GM19438 (cell line): ENCODE data around the gene DYNLT1.
"Not testable (repeated sequence)": the region's sequence is repeated elsewhere in the genome, so short reads cannot be mapped to it uniquely, and the experiment has no call there.

Source experiments
- ATAC-seq: cut with Tn5 transposase; IDR thresholded peaks from one replicate; pipeline ENCODE4 v1.9.1; 2021; ENCODE audit warnings: low read depth; ENCODE audit not compliant: unreplicated experiment

Gene DYNLT1

DNA sequence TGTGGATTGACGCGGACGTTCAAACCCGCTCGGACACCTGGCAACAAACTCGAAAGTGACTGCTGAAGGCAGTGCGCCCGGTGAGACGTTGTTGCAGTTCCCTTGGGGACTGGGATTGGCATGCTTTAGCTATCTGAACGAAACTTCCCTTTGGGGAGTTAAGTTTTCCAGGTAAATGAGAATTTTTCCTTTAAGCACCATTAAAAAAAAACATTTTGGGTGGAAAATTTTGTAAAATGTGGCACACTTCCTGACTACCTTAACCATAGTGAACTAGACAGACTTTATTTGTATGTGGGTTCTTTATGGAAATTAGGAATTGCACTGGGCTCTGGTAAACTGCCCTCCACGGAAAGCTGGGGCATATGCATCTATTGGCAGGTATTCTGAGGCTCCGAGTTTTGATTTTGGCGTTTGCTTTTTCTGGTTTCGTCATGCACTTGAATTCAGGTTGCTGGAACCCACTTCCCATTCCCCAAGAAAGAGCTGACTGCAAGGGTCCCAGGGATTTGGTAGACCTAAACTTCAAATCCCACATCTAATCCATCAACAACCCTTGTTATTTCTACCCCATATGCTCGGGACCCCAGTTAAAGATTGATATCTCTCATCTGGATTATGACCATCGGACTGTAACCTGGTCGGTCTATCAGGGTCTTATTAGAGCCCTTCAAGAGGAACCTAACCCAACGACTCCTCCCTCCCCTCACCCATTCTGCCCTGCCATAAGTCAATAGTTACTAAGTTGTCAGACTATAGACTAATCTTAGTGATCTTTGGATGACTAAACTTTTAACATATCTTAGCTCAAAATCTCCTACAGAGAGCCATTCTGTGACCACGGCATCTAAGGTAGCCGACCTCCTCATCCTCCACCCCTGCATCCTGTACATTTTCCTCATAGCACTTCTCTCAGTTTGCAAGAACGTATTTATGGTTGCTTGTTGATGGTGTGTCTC is 800 bp upstream of the DYNLT1 start:
- no peak for ATAC-seq

DNA sequence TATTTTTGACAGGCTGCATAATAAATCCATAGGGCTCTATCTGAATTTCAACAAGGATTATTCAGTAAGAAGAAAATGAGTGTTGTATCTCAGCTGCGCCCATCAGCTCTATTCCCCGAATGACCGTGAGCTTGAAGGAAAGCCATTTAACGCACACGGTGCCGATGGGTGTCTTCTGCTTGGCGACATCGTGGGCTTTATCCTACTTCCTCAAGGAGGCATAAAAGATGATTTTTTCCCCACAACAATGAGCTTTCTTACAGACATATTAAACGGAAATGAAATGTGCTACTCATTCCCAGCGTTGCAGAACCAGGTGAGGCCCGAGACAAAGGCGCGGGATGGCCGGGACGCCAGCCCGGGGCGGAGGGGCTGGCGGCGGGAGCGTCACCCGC is 710 bp downstream of the DYNLT1 start:
- no peak for ATAC-seq

DNA sequence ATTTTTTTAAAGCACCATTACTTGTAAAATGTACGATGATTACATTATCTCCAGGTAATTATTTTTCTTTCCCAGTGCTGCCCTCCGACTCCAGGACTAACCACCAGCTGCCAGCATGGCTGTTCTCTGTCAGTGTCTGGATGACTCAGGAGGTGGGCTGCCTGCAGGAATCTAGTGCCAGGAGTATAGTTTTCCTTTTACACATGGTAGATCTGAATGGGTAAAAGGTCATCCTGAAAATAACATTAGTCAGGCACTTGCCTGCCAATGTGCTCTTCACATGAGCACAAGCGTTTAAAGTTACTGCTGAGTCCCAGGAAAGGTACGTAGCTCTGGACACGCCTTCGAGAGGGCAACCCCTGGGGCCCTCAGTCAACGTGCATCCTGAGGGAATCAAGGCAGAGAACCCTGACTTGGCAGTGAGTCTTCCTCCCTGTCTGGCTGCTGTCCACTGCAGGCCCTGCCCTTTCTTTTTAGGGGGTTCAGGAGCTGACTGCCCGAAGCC is 2.4 kb downstream of the DYNLT1 start:
- ATAC-seq, result no peak

DNA sequence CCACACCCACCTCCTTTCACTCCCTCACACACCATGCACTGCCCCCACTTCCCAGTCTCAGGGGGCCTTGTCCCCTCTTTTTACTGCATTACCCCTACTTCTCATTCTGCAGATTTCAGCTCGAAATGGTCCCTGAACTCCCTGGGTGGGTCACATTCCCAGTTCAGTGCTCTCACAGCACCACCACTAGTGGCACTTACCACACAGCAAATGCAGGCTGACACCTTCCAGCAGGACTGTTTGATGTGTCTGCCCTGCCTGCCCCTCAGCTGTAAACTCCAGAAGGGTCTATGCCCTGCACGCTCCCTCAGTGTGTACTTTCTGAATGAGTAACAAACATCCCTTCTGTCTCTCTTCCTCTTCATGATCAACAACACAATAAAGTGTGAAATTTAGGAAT is 4.0 kb downstream of the DYNLT1 start:
- ATAC-seq, result no peak

DNA sequence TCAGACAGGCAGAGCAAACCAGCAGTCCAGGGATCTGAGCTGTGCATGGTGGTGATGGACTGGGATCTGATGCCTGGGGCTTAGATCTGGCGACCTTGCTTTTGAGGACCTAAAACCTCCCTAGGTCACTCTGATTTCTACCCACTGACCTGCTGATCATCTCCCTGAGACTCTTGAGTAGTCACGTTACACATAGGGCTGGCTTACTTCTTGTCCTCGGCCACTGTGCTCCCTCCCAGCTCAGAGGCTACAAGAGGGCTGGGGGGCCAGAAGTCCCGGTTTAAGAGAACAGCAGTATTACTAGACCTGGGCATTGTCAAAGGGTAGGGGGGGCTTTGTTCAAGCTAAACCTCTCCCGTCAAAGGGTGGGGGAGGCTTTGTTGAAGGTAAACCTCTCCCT is 5.5 kb downstream of the DYNLT1 start:
- no peak for ATAC-seq

DNA sequence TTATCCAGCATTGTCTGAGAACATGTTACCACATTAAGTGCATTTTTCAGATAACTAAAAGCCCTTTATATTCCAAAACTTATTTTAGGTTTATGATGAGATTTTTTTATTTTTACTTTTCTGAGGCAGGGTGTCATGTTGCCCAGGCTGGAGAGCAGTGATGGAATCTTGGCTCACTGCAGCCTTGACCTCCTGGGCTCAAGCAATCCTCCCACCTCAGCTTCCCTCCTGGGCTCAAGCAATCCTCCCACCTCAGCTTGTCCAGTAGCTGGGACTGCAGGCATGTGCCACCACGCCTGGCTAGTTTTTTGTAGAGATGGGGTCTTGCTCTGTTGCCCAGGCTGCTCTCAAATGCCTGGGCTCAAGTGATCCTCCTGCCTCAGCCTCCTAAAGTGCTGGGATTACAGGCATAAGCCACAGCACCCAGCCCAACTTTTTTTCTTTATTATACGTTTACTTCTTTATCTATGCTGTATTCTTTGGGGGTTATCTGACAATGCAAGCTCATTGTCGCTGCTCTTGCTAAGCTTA is 6.2 kb downstream of the DYNLT1 start:
- ATAC-seq, result no peak

DNA sequence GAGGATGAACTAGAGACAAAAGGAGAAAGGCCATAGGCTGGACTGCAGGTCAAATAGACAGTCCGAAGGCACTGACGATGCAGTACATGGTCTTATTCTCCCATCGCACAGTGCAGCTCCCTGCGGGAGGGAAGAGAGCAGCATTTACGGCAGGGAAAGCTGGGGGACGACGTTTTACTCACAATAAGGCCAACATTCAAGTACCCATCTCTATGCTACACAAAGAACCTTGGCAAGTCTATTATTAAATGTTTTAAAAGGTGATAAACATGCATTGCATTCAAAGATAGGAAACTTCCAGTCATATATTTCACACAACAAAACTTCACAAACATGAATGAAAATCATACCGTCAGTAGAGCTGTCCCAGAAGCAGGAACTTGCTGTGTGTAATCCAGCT is 7.8 kb downstream of the DYNLT1 start:
- no peak for ATAC-seq

DNA sequence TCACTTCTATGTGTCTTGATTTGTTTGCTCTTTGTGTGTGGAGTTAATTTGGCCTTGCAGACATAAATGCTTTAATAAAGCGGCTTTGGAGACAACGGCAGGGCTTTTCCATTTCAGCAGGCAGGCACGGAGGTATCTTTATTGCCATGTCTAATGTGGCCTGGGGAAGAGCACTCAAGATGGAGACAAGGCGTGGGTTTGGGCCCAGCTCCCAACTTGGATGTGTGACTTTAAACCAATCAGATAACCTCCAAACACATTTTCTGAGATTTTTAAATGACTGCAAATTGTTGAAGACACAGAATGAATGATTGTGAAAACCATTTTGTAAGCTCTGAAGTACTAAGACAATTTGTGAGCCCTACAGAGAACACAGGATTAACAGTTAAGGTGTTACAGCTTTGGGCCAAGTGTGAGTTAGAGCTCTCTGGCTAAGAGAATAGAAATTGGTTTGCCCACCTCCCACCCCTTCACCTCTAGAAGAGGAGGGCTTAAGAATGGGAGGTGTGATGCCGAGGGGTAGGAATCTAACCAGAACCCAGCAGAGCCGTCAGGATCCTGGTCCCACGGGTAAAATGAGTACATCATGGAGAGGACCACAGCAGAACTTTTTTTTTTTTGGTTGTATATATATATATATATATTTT is 9.0 kb downstream of the DYNLT1 start:
- no peak for ATAC-seq

DNA sequence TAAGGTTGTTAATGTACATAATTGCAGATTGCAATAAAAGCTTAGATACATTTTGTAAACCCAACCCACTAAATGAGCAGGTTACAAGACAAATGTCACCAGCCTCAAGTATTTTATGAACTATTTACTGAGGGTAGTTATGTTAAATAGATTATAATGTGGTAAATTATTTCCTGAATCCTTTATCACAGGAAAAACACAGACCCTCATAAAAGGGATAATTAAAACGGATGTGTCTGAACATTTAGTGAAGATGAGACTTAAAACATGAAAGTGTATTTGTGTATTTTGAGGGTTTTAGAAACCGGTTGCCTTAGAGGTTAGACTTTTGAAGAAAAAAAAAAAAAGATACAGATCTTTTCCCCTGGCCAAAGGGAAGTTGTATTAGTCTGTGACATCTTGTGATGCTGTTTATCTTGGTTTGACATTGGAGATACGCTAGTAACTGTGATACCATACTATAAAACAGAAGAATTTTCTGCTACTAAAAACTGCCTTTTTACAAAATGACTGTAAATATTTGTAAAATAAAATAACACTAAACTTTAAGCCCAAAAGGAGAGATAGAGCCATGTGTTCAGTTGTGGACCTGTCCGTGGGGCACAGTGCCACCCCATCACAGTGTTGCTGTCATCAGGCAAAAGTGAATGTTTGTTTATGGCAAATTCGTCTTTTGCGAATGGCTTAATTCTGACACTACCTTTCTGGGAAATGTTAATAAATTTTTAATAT is 9.7 kb downstream of the DYNLT1 start:
- no peak for ATAC-seq

DNA sequence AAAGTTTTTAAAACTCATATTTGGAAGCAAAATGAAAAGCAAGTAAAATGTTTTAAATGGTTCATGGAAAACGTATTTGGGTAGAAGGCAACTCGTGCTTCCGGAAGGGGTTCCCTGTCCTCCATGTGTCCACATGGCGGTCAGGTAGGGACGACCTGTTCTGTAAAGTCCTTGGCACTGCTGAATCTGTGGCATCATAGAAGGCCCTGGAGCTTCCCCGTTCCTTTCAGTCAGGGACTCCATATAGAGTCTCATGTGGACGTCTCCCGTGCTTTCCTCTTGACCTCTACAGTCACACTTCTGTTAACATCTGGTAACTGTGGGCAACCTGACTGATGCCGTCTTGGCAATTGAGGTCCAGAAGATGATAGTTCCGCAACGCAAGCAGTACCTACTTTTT is 11.4 kb downstream of the DYNLT1 start:
- no peak for ATAC-seq

DNA sequence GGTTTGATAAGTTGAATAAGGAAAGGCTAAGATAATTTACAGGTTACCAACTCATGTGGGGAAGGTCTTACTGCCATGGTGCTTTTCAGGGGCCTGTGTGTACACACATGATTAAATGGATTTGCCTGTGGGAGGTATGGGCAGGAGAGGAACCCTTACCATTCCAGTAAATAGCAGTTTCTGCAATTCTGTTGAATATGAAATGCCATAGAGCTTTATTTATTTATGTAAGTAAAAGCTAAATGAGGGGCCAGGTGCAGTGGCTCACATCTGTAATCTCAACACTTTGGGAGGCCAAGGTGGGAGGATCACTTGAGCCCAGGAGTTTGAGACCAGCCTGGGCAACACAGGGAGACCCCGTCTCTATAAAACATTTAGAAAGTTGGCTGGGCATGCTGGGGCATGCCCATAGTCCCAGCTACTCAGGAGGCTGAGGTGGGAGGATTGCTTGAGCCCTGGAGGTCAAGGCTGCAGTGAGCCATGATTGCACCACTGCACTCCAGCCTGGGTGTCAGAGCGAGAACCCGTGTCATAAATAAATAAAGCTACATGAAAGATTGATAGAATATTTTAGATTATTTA is 11.9 kb downstream of the DYNLT1 start:
- ATAC-seq, result not testable (repeated sequence)

DNA sequence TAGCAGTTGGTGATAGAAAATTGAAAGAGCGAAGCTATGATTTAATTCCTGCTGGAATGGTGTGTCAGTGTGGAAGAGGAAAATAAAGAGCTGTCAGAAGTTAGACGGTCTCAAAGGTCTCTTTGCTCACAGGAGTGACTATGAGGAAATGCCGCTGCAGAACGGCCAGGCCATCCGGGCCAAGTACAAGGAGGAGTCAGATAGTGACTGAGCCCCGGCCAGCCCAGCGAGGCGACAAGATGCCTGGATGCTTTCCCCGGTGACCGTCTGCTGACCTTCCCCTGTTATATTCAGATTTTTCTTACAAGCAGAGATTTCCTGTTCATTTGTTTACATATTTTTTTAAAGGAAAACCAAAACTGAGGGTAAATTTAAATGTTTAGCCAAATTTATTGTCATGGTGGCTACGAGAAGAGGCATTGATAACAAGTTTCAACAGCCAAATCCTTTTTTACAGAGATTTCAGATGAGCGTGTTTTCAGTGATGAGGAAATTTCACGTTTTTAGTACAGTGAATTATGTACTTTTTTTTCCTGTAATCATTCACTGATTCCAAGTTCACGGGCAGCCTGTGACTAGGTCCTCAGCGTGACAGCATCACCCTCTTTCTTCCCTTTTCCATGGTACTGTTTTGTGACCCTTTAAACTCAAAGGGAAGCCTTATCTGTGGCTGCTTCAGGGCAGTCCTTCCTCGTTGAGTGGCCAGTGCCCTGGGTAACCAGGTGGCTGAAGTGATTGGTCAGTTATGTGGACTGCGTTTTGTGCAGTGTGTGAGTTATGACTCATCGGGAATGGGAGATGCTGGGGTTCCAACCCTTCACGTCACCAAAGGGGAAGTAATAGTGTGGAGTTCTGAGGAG is 12.6 kb downstream of the DYNLT1 start:
- no peak for ATAC-seq

DNA sequence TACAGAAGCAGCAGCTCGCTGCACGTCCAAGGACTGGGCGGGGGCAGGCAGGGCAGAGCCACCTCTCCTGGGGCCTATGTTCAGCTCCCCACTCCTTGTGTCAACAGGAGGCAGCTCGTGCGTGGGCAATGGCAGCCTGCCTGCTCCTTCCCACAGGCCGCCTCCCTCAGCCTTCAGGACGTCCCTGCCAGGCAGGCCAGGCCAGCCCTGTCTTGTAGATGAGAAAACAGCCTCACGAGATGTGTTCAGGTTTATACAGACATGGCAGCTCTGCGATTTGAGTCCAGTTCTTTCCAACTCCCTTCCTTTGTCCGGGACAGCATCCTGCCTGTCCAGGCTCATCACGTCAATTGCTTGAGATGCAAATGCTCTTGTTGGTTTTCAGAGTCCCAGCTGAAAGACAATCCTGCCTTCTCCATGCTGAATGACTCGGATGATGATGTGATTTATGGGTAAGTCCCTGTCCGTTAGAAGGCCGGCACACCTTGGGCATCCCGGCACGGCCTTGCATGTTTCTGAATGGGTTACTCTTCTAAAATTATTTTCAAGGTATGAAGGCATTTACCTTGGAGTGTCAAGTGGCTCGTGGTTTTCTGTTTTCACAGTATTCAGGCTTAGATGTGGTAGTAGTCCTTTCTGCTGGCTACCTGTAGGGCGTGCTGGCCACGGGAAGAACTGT is 13.5 kb downstream of the DYNLT1 start:
- ATAC-seq, result no peak

DNA sequence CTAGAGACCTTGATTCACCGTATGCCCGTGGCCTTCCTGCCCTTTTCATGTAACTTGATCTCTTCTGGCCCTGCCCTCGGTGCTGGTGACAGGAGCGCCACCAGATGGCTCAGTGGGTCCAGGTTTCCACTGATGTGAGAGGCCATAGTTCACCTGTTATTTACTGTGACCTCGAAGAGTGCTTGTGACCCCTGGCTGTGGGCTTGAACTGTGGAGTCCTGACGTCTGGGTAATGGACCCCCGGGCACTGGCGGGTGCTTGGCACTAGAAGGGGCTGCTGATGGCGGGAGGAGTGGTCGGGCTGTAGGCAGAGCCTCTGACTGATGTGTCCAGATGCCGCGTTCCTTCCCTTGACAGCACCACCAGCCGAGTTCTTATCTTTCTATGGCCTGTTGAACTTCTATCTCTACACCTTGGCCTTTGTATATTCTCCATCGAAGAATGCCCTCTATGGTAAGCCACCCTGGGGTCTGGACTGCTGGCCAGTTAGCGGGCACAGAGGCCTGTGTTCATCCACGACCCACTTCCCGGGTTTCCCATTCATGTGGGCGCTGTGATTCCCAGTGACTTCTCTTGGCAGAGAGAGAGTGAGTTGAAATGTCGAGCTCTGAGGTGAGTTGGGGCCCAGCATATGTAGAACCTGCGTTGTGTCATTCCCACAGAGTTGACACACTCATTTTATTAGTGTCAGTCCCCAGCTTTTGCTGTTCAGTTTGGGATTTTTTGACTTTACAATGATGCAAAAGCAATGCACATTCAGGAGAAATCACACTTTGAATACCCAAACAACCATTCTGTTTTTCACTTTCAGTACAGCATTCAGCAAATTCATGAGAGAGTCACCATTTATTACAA is 14.9 kb downstream of the DYNLT1 start:
- ATAC-seq, result no peak

DNA sequence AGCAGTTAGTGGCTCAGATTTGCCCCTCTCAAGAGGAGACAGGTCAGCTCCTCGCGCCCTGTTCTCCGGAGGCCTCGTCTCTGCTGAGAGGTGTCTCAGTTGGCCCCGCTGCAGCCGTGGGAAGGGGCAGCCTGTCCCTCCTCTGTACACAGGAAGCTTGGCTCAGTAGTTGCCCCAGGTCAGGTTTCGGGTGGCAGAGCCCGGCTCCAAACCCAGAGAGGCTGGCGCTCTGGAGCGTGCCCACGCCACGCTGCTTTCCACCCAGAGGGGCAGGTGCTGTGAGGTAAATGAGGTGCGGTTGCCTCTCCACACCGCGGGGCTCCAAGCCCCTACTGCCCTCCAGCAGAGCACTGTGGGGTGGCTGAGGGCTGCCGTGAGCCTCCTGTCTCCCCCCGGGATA is 16.0 kb downstream of the DYNLT1 start:
- no peak for ATAC-seq

DNA sequence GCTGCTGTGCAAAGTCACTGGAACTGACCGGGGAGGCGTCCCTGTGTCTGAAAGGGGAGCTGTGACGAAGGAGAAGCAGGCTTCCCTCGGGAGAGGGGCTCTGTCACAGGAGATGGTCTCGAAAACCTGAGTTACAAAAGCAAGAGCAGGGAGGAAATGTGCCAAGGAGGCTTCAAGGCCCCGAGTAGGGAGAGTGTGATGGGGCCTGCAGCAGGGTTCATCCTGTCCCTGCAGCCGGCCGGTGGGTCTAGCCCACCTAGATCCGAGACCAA is 16.7 kb downstream of the DYNLT1 start:
- ATAC-seq, result no peak

DNA sequence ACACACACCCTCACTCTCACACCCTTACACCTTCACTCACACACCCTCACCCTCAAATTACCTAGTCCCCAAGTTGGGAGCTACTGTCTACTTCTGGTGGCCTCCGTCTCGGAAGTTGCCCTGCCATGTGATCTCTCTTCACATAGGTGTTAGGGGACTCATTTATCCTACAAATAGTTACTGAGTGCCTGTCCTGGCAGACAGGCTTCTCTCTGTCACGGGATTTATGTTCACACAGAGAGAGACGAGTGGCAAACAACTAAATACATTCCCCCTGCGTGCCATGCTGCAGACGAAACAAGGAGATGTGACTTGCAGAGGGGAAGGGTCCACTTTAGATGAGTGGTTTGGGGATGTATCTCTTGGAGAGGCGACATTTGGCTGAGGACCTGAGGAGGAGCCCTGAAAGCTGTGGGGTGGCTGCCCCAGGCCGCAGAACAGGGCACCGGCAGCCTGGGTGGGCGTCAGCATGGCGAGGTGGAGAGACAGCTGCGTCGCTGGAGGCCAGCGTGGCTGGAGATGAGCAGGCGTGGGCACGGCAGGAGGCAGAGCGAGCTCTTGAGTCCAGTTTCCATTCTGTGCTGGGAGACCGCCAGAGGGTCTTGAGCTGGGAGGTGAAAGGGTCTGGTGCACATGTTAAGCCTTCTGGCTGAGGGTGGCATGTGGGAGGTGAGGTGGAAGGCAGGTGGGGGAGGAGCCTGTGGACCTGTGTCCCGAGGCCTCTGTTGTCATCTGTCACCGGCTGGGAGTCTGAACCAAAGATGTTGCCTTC is 17.2 kb downstream of the DYNLT1 start:
- ATAC-seq, result no peak
